Gastrocnemius medialis (tissue), 4 donors: Measurements from ENCODE around the gene MS4A10. TPM values are rescaled to one million over a fixed set of nuclear protein-coding genes. Genes with fewer than 3 reads are reported as not detected.

Source experiments
- ATAC-seq, 2 donors: fragments of 150-250 bp; one replicate each; pipeline ENCODE4 v1.9.1; 2016
- DNase-seq, 2 donors: peaks; one replicate each; pipeline ENCODE4 v3.0.0-alpha.2; 2019
- H3K27ac ChIP-seq, 4 donors: fragments of 200-600 bp; sonication (generic); 1 replicate in 1 of 4; 2 replicates in 3 of 4; pipeline ENCODE4 v1.5.1; 2016 to 2018; ENCODE audit warnings: mild to moderate bottlenecking in 2 of 4, moderate library complexity in 1 of 4
- H3K27me3 ChIP-seq, 3 donors: fragments of 200-600 bp; sonication (generic) in 2 of 3; 1 replicate in 1 of 3; 2 replicates in 2 of 3; pipeline versions ENCODE4 v1.5.1 to v1.6.0; 2016 to 2019; ENCODE audit warnings: mild to moderate bottlenecking in 1 of 3, moderate library complexity in 1 of 3
- H3K36me3 ChIP-seq, 2 donors: fragments of 200-600 bp; sonication (generic) in 1 of 2; one replicate each; pipeline ENCODE4 v1.5.1; 2017 to 2018
- H3K4me1 ChIP-seq, 2 donors: fragments of 200-600 bp; sonication (generic) in 1 of 2; one replicate each; pipeline ENCODE4 v1.5.1; 2016 to 2017; ENCODE audit warnings: mild to moderate bottlenecking in 2 of 2
- H3K4me3 ChIP-seq, 4 donors: fragments of 200-600 bp; sonication (generic) in 3 of 4; 1 replicate in 1 of 4; 2 replicates in 3 of 4; pipeline ENCODE4 v1.5.1; 2016 to 2019; ENCODE audit warnings: mild to moderate bottlenecking in 2 of 4
- H3K9me3 ChIP-seq, 3 donors: fragments of 200-600 bp; sonication (generic) in 2 of 3; 1 replicate in 1 of 3; 2 replicates in 2 of 3; pipeline ENCODE4 v1.5.1; 2016 to 2019
- CTCF ChIP-seq, 5 experiments: fragments of 450-650 bp in 3 of 5; fragments of 200-600 bp in 2 of 5; sonication (generic) in 2 of 5; IDR thresholded peaks in 4 of 5; conservative IDR thresholded peaks in 1 of 5; 1 replicate in 4 of 5; 2 replicates in 1 of 5; pipeline ENCODE4 v1.5.1; 2016 to 2019; ENCODE audit warnings: antibody characterized with exemption in 5 of 5, mild to moderate bottlenecking in 3 of 5, moderate library complexity in 3 of 5
- POLR2A ChIP-seq, 2 donors: fragments of 450-650 bp; IDR thresholded peaks; one replicate each; pipeline ENCODE4 v1.6.1; 2017; ENCODE audit warnings: antibody characterized with exemption in 2 of 2, mild to moderate bottlenecking in 2 of 2, moderate library complexity in 2 of 2
- in situ Hi-C, 4 donors: fragments of 200-750 bp; cut with MboI; loops; one replicate each; pipeline versions ENCODE4 v1.15.0 to v1.8.0; 2017; ENCODE audit warnings: low sequenced_read_pairs in 4 of 4
- intact Hi-C: fragments of 100-400 bp; cut with DNase I; formaldehyde crosslinking; loops from one replicate; pipeline ENCODE4 v1.15.1; 2023; ENCODE audit warnings: low total_unique reads
- total RNA-seq, 4 donors: library from RNA; depleted of rRNA; stranded (reverse); fragments of >200 nt; gene quantifications; one replicate each; pipeline versions ENCODE4 v1.1.0 to v1.2.3, GENCODE V29; 2016

MS4A10 gene
- total RNA-seq, 4 donors from 2014 or later, result not detected

- no peak for DNase-seq
- Histone ChIP-seq H3K4me1 (no peaks in the 10 kb centered on the region), H3K4me3 (no peak overlapping the region), H3K27me3 (no peaks in the 10 kb centered on the region), H3K9me3 (no peaks in the 10 kb centered on the region), H3K27ac (no peak overlapping the region), H3K36me3 (no peaks in the 10 kb centered on the region)
- TF ChIP-seq POLR2A (IDR thresholded peaks at IDR 0.05), result no peak
- TF ChIP-seq CTCF (IDR thresholded peaks at IDR 0.05 in 4 of 5, conservative IDR thresholded peaks at IDR 0.05 in 1 of 5), result no peak
- intact Hi-C loops, result no loop called here
- ATAC-seq, result no peak
- in situ Hi-C loops, result no loop called here
Observed at GRCh38 chr11:60809249-60809648, 24.1 kb downstream of the MS4A10 start.

- no peaks in the 10 kb centered on the region for H3K9me3 ChIP-seq
- no peaks in the 10 kb centered on the region for H3K4me1 ChIP-seq
- H3K27me3 ChIP-seq, result no peaks in the 10 kb centered on the region
- TF ChIP-seq CTCF (IDR thresholded peaks at IDR 0.05 in 4 of 5, conservative IDR thresholded peaks at IDR 0.05 in 1 of 5), result no peak
- TF ChIP-seq POLR2A (IDR thresholded peaks at IDR 0.05), result no peak
- DNase-seq (no peak), ATAC-seq (no peak)
- in situ Hi-C loops (no loop called here), intact Hi-C loops (no loop called here)
- H3K4me3 ChIP-seq, result no peak overlapping the region
- no peaks in the 10 kb centered on the region for H3K36me3 ChIP-seq
- no peak overlapping the region for H3K27ac ChIP-seq
Observed at GRCh38 chr11:60809691-60810090, 24.6 kb downstream of the MS4A10 start.

- DNase-seq (no peak), ATAC-seq (no peak)
- no peaks in the 10 kb centered on the region for H3K4me1 ChIP-seq
- H3K27ac ChIP-seq, result no peak overlapping the region
- no peaks in the 10 kb centered on the region for H3K27me3 ChIP-seq
- H3K9me3 ChIP-seq, result no peaks in the 10 kb centered on the region
- TF ChIP-seq POLR2A (IDR thresholded peaks at IDR 0.05) (no peak), CTCF (IDR thresholded peaks at IDR 0.05 in 4 of 5, conservative IDR thresholded peaks at IDR 0.05 in 1 of 5) (no peak)
- intact Hi-C loops (no loop called here), in situ Hi-C loops (no loop called here)
- no peak overlapping the region for H3K4me3 ChIP-seq
- H3K36me3 ChIP-seq, result no peaks in the 10 kb centered on the region
Observed at GRCh38 chr11:60810151-60810550, 25.0 kb downstream of the MS4A10 start.

DNA sequence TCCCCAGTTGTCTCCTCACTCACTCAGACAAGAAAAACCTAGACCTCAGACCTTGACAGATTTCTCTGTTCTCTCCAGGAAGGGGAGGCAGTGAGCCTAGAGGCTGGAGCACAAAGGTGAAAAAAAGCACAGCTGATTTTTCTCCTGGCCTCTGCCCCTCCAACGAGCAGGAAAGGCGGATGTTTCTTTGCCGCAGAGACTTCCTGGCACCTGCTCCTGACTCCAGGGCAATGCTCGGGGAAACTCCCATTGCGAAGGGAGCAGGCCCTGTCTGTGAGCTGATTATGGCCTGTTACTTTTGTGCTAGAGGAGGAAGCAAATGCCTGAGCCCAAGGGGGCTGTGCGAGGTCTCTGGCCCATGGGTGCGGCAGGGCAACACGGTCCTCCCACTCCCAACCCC lies 25.4 kb downstream of the MS4A10 start:
- Histone ChIP-seq H3K9me3 (no peaks in the 10 kb centered on the region), H3K4me3 (no peak overlapping the region), H3K27me3 (no peaks in the 10 kb centered on the region), H3K36me3 (no peaks in the 10 kb centered on the region), H3K27ac (peak overlapping the region in 1 of 4 donors; percentile 18), H3K4me1 (no peaks in the 10 kb centered on the region)
- ATAC-seq (no peak), DNase-seq (no peak)
- TF ChIP-seq CTCF (IDR thresholded peaks at IDR 0.05 in 4 of 5, conservative IDR thresholded peaks at IDR 0.05 in 1 of 5) (no peak), POLR2A (IDR thresholded peaks at IDR 0.05) (no peak)
- intact Hi-C loops, result no loop called here
- in situ Hi-C loops, result no loop called here

GRCh38 chr11:60813324-60813723 lies 28.2 kb downstream of the MS4A10 start:
- intact Hi-C loops (no loop called here), in situ Hi-C loops (no loop called here)
- Histone ChIP-seq H3K27ac (no peak overlapping the region), H3K36me3 (no peaks in the 10 kb centered on the region), H3K4me1 (no peaks in the 10 kb centered on the region), H3K9me3 (no peaks in the 10 kb centered on the region), H3K27me3 (no peaks in the 10 kb centered on the region), H3K4me3 (no peak overlapping the region)
- ATAC-seq (no peak), DNase-seq (no peak)
- TF ChIP-seq CTCF (IDR thresholded peaks at IDR 0.05 in 4 of 5, conservative IDR thresholded peaks at IDR 0.05 in 1 of 5) (no peak), POLR2A (IDR thresholded peaks at IDR 0.05) (no peak)
